ENCODE measurements around the gene SNF8.
A peak's percentile ranks its signal among the peaks of the same experiment; 100 is the strongest.
"Not testable (repeated sequence)": the region's sequence is repeated elsewhere in the genome, so short reads cannot be mapped to it uniquely, and the experiment has no call there.

Gene SNF8

DNA sequence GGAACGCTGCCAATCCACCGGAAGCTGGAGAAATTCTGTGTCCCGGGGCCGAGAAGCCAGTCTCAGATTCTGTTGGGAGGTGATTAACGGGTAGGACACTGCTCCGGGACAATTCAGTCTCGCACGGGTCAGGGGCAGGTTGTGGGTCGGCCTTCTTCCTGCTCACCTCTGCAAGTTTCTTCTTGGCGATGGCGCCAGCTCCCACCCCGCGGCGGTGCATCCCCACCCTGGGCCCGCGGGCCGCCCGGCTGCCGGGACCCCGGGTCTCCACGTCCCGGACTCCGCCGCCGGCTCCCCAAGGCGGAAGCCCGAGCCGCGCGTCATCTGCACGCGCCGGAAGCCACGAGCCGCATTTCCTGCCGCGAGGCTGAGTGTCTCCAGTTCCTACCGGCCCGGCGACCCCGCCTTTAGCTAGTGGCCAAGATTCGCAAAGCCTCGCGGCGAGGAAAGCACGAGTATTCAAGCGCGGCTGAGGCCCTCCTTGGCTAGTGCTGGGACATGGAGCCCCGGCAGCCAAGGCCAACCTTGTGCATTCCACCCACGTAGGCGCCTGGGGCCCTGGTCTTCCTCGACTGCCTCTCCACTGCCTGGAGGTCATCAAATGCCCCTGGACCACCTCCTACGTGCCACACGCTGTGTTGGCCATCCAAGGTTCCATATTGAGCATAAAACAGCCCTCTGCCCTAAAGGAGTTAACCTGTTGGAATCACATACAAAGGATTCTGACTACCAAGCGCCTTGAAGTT is at the start of gene SNF8:
Gene SNF8 (minus strand): TSS at position 328 of the 746 bp plus-strand sequence. CDS start 108 bp downstream, at position 220.
- peak; percentile 95 for DNase-seq (ENCODE audit: low spot score)

DNA sequence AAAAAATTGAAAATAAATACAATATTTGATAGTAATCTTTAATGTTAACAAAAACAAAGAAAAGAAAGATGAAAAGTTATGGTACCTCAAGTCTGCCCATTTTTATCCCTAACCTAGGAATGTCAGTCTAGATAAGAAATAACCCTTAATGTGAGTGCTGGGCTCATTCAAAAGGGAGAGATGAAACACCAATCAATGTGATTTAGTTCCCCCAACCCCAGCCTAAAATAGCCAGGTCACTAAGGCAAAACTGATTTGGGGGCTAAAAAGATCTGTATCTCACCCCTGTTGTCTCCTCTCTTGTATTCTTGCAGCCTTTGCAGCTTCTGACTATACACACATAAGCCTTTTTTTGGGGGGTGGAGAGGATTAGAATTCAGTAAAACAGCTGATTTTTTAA is 49.3 kb upstream of the SNF8 start:
- DNase-seq (ENCODE audit: low spot score) = no peak

DNA sequence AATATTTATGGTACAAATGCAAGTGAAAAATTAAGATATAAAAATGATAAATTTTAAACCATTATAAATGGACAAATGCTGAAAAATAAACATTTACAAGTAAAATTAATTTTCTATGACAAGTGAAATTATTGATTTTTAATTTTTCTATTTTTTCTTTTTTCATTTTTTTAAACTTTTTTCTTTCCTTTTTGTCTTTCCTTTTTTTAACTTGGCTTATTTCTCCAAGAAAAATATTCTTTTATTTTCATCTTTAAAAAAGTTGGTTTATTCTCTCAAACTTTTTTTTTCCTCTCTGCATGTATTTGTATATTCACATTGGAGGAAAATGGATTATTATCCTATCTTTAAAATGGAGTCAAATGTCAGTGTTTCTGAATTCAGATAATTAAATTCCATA is 48.7 kb upstream of the SNF8 start:
- no peak for DNase-seq (ENCODE audit: low spot score)

DNA sequence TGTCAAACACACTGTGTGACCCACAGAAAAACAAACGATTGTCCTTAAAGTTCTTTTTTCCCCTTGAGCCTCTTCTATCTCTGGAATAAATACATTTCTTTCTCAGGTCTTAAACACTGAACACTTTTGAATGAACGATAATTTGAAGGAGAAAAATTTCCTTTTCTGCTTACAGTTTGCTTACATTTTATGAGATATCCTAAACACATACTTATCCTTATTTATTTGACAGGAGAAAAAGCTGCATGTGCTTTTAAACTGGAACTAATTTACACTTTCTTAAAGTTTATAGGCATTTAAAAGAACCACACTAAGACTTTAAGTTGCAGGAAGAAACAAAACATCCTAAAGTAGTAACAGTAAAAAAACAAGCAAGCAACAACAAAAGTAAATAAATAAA is 47.8 kb upstream of the SNF8 start:
- no peak for DNase-seq (ENCODE audit: low spot score)

DNA sequence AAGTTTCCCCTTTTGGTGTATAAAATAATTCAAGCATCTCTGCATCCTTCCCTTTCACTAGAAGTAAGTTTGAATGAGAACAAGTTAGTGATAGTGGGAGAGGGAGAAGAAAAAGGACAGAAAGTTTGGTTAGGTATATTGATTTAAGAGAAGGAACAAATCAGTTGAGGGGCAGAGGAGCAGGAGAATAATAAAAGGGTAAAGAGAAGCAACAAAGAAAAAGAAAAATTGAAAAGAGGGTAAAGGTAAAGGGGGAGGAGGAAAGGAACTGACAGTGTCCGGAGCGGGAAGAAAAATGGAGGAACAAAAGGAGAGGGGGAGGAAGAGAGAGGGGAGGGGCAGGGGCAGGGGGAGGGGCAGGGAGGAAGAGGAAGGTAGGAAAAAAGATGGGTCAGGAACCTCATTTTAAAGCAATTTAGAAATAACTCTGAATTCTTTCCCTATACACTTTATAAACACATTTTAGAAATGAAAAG is 46.3 kb upstream of the SNF8 start:
- DNase-seq (ENCODE audit: low spot score) = no peak

- no peak for DNase-seq (ENCODE audit: low spot score)
Observed at GRCh38 chr17:48989100-48989499, 44.5 kb upstream of the SNF8 start.

GRCh38 chr17:48985436-48986245 is 41.0 kb upstream of the SNF8 start:
- DNase-seq (ENCODE audit: low spot score) = no peak

DNA sequence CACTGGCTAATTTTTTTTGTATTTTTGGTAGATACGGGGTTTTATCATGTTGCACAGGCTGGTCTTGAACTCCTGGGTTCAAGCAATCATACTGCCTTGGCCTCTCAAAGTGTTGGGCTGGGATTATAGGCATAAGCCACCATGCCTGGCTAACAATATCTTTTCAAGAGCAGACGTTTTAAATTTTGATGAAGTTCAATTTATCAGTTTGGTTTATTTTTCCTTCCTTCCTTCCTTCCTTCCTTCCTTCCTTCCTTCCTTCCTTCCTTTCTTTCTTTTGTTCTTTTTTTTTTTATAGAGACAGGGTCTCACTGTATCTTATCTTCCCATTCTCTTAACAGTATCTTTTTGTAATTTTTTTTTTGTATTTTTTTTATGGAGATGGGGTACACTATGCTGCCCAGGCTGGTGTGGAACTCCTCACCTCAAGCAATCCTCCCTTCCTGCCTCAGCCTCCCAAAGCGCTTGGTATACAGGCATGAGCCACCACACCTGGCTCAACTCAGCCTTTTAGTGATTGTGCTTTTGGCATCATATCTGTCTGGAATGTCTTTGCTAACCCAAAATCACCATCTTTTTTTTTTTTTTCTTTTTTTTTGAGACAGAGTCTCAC is 37.4 kb upstream of the SNF8 start:
- DNase-seq (ENCODE audit: low spot score) = no peak

- DNase-seq (ENCODE audit: low spot score) = no peak
Observed at GRCh38 chr17:48973806-48974205, 29.2 kb upstream of the SNF8 start.

DNA sequence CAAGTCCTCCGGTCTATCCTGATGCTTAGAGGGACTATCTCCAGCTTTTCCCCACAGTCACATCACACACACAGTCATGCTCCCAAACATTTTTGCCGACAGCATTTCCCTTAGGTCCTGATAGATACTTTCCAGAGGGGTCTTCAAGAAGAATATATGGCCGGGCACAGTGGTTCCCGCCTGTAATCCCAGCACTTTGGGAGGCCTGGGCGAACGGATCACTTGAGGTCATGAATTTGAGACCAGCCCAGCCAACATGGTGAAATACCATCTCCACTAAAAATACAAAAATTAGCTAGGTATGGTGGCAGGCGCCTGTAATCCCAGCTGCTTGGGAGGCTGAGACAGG is 28.1 kb upstream of the SNF8 start:
- no peak for DNase-seq (ENCODE audit: low spot score)

DNA sequence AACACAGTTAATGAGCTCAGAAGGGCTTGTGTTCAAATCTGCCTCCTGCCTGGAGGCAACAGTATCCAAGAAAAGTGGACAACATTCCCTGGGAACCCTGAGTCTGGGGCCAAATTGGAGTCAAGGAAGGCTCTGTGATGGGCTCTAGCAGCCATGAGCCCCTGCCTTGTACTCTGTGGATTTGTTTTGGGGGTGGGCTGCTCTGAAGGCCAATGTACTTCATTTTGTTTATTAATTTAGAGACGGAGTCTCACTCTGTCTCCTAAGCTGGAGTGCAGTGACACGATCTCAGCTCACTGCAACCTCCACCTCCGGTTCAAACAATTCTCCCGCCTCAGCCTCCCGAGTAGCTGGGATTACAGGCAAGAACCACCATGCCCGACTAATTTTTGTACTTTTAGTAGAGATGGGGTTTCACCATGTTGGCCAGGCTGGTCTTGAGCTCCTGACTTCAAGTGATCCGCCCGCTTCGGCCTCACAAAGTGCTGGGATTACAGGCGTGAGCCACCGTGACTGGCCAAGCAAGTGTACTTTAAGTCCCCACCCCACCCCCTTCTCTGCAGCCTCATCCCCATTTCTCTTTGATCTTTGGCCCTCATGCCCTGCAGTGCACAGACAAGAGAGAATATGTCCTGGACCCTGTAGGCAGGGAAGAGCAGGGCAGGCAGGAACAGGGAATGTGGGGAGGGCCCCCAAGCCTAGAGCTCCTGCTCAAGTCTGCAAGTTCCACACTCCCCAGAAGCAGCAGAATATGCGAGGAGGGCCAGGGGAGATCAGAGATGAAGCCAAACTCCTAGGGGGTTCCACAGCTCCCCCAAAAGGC is 26.4 kb upstream of the SNF8 start:
- DNase-seq (ENCODE audit: low spot score) = no peak

DNA sequence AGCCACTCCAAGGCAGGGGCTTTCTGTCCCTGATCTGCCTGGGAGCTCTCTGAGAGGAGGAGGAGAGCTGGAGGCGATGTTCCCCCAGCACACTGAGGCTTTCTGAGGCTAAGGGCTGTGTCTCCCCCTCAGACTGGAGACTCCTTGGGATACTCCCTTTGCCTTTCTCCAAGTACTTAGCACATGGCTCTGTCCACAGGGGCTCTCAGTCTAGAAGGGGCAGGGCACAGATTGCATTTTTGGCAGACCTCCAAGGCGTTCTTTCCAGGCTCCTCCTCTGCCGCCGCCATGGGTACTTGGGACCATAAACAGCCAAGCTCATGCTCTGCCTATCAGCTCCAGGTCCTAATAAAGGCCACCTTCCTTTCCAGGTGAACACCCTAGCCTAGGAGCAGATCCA is 25.6 kb upstream of the SNF8 start:
- DNase-seq (ENCODE audit: low spot score) = no peak

DNA sequence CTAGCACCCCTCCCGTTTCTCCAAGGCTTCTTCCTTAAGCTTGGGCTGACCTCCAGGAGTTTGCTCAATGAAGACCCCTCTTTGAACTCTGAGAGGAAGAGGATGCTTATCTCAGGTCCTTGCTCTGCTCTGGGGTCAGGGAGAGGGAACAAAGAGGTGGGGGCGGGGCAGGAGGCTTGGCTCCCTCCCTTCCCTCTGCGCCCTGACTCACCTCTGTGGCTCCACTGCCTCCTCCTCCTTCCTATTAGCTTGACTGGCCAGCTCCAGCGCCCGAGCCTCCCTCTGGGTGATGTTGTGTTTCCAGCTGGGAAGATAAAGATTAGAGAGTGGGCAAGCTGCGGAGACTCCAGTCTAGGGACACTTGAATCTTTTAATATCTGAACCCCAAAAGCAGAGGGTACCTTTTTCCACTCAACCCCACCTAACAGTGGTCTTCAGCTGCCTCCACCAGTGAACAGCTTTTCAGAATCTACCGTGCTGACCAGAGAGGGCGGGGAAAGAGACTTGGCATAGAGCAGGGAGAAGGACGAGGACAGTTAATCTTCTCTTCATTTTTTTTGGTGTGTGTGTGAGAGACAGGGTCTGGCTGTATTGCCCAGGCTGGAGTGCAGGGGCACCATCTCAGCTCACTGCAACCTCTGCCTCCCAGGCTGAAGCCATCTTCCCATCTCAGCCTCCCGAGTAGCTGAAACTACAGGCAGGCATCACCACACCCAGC is 17.0 kb upstream of the SNF8 start:
- peak; percentile 78 for DNase-seq (ENCODE audit: low spot score)

GRCh38 chr17:48960834-48961515 is 16.3 kb upstream of the SNF8 start:
- no peak for DNase-seq (ENCODE audit: low spot score)

DNA sequence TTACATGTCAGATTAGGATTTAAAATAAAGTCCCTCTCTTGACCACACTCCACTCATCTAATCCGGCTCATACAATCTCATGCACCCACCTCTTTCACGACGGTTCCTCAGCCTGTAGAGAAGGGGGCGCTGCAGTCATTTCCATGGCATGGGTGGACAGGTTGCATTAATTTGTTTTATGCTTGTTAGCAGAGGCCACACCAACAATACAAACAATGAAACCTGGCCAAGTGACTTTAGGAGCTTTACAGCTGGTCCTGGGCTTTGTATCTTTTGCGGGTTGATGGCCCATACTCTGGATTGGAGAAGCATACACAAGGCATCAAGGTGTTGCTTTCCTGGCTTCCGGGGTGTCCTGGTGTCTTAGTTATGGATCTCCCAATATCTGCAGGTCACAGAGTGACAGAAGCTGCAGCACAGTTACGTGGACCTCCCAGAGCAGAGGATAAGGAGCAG is 9.7 kb upstream of the SNF8 start:
- peak; percentile 55 for DNase-seq (ENCODE audit: low spot score)

GRCh38 chr17:48952904-48953303 is 8.3 kb upstream of the SNF8 start:
- no peak for DNase-seq (ENCODE audit: low spot score)

DNA sequence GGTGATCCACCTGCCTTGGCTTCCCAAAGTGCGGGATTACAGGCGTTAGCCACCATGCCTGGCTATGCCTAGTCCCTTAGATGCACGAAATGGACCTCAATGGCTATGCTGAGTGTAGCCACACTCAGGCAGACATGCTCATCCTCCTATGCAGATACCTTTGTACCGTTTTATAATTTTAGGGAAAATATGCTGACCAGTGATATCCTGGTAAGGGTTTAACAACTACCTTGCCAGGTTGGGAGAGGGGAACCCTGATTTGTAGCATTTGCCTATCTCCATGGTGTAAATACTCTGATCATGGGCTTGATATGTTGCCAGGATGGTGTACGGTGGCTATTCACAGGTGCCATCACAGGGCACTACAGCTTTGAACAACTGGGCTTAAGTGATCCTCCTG is 6.9 kb upstream of the SNF8 start:
- DNase-seq (ENCODE audit: low spot score) = no peak

DNA sequence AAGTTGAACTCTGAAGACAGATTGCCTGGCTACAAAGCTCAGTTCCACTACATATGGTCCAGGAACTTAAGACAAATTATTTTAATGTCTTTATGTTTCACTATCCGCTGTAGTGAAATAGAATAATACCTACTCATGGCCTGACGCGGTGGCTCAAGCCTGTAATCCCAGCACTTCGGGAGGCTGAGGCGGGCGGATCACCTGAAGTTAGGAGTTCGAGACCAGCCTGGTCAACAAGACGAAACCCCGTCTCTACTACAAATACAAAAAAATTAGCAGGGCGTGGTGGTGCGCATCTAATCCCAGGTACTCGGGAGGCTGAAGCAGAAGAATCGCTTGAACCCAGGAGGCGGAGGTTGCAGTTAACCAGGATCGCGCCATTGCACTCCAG is 614 bp upstream of the SNF8 start:
- DNase-seq (ENCODE audit: low spot score) = not testable (repeated sequence)

GRCh38 chr17:48933035-48933434 is 11.6 kb downstream of the SNF8 start:
- DNase-seq (ENCODE audit: low spot score) = no peak

DNA sequence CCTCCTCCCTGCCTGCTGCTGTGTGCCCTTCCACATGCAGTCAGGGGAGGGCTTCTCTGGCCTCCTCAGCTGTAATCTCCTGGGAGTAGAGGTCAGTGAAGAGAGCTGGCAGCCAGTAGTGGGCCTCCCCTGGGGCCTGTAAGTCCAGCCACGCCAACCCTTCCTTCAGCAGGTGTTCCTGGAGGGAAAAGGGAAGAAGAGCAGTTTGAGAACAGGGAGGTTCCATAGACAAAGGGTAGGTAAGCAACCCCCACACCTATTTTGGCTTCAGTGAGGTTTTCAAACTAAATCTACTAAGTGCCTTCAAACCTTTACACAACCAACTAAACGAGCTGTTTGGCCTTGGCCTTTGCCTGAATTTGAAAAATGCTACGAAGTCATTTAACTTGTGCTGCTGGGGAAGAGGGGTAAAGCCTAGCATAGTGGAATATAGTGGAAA is 14.2 kb downstream of the SNF8 start:
- no peak for DNase-seq (ENCODE audit: low spot score)

GRCh38 chr17:48929812-48930165 is 14.9 kb downstream of the SNF8 start:
- no peak for DNase-seq (ENCODE audit: low spot score)
